Lung (tissue), 12 donors: ENCODE data around the gene LRFN5. TPM values are rescaled to one million over a fixed set of nuclear protein-coding genes. Genes with fewer than 3 reads are reported as not detected.

Source experiments
- ATAC-seq: fragments of 200-7000 bp; cut with Tn5 transposase; one replicate; pipeline ENCODE4 v1.9.1; 2020; ENCODE audit warnings: moderate number of reproducible peaks; ENCODE audit not compliant: insufficient read depth, low FRiP score
- DNase-seq, 3 donors: peaks; one replicate each; pipeline ENCODE4 v3.0.0-alpha.2; 2013 to 2017
- H3K27ac ChIP-seq, 2 donors: one replicate each; pipeline ENCODE4 v1.5.1; 2013; ENCODE audit warnings: mild to moderate bottlenecking in 2 of 2, moderate library complexity in 2 of 2, control low read depth in 1 of 2, inconsistent platforms in 1 of 2, low read depth in 1 of 2, low read length in 1 of 2
- H3K27me3 ChIP-seq, 3 donors: one replicate each; pipeline ENCODE4 v1.5.1; 2013; ENCODE audit warnings: low read length in 2 of 3; ENCODE audit not compliant: control insufficient read depth in 3 of 3, insufficient read depth in 3 of 3
- H3K36me3 ChIP-seq, 4 donors: one replicate each; pipeline ENCODE4 v1.5.1; 2013; ENCODE audit warnings: low read length in 4 of 4, mild to moderate bottlenecking in 1 of 4, moderate library complexity in 1 of 4; ENCODE audit not compliant: control insufficient read depth in 4 of 4, insufficient read depth in 4 of 4
- H3K4me1 ChIP-seq, 5 donors: one replicate each; pipeline ENCODE4 v1.5.1; 2013; ENCODE audit warnings: low read length in 5 of 5, mild to moderate bottlenecking in 2 of 5, moderate library complexity in 1 of 5; ENCODE audit not compliant: control insufficient read depth in 5 of 5, insufficient read depth in 5 of 5
- H3K4me3 ChIP-seq: one replicate; pipeline ENCODE4 v1.5.1; 2013; ENCODE audit warnings: mild to moderate bottlenecking, control low read depth, moderate library complexity
- H3K9ac ChIP-seq, 2 donors: one replicate each; pipeline ENCODE4 v1.5.1; 2013; ENCODE audit warnings: low read length in 2 of 2, control low read depth in 1 of 2; ENCODE audit not compliant: insufficient read depth in 1 of 2
- H3K9me3 ChIP-seq, 4 donors: one replicate each; pipeline ENCODE4 v1.5.1; 2013; ENCODE audit warnings: low read length in 3 of 4, mild to moderate bottlenecking in 1 of 4, moderate library complexity in 1 of 4; ENCODE audit not compliant: control insufficient read depth in 4 of 4, insufficient read depth in 3 of 4
- WGBS, 2 donors: extraction: QIAGEN DNeasy Blood & Tissue Kit; methylation state at CpG; one replicate each; pipeline ENCODE4 v1.1.7; 2013; 5-methylcytosine and 5-hydroxymethylcytosine counted together
- polyA plus RNA-seq, 2 donors: library from polyadenylated mRNA; stranded (reverse); fragments of 200-250 nt; gene quantifications; one replicate each; pipeline ENCODE4 v1.2.1, GENCODE V29; 2013
- total RNA-seq, 2 donors: library from RNA; depleted of rRNA in 1 of 2; stranded (reverse); fragments of >200 nt in 1 of 2; gene quantifications; one replicate each; pipeline ENCODE4 v1.2.1, GENCODE V29; 2014 to 2021
- TF ChIP-seq, protein P1 (sequence below): IDR thresholded peaks from 2 replicates; pipeline ENCODE4 v1.5.1; 2012; ENCODE audit warnings: mild to moderate bottlenecking; ENCODE audit errors: control extremely low read depth, extremely low read depth
- donor health status: control.
- donor health status: control.
- donor health status: Bipolar disorder and iron deficiency.
- donor health status: healthy.
- donor health status: DM: yes; HTN: yes; CAD: no.

The LRFN5 gene
- total and polyA plus RNA-seq, 4 donors = 0.40 to 12.6 (median 1.2) TPM

GRCh38 chr14:41915732-41916131, 309.1 kb downstream of the LRFN5 start:
- H3K9ac ChIP-seq = no peak overlapping the region
- DNase-seq (no peak), ATAC-seq (no peak)
- no peaks in the 10 kb centered on the region for H3K27me3 ChIP-seq
- H3K36me3 ChIP-seq = no peaks in the 10 kb centered on the region
- H3K4me3 ChIP-seq = no peak overlapping the region
- H3K4me1 ChIP-seq = no peaks in the 10 kb centered on the region
- TF ChIP-seq, protein P1, sequence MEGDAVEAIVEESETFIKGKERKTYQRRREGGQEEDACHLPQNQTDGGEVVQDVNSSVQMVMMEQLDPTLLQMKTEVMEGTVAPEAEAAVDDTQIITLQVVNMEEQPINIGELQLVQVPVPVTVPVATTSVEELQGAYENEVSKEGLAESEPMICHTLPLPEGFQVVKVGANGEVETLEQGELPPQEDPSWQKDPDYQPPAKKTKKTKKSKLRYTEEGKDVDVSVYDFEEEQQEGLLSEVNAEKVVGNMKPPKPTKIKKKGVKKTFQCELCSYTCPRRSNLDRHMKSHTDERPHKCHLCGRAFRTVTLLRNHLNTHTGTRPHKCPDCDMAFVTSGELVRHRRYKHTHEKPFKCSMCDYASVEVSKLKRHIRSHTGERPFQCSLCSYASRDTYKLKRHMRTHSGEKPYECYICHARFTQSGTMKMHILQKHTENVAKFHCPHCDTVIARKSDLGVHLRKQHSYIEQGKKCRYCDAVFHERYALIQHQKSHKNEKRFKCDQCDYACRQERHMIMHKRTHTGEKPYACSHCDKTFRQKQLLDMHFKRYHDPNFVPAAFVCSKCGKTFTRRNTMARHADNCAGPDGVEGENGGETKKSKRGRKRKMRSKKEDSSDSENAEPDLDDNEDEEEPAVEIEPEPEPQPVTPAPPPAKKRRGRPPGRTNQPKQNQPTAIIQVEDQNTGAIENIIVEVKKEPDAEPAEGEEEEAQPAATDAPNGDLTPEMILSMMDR = no peak
- H3K9me3 ChIP-seq = no peaks in the 10 kb centered on the region
- H3K27ac ChIP-seq = no peak overlapping the region

GRCh38 chr14:41916313-41916712, 309.6 kb downstream of the LRFN5 start:
- Histone ChIP-seq H3K9ac (no peak overlapping the region), H3K27ac (no peak overlapping the region), H3K4me1 (no peaks in the 10 kb centered on the region), H3K4me3 (no peak overlapping the region), H3K9me3 (no peaks in the 10 kb centered on the region), H3K27me3 (no peaks in the 10 kb centered on the region), H3K36me3 (no peaks in the 10 kb centered on the region)
- DNase-seq = no peak
- ATAC-seq = no peak
- TF ChIP-seq, protein P1 = no peak

DNA sequence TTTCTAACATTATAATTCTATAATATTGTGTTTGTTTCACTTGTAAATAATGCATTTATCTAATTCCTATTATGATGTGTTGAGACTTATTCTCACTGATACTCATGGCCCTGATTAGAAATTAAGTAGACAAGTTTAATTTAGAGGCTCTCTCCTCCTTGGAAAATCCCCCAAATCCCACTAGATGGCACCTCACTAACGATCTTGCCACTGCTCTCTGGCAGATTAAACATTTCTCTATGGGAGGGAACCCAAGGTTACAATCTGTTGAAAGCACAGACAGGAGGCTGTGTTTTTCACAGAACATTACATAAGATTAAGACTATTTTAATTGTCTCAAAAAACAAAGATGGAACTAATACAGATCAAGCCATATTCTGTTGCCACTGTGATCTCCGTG, 318.7 kb downstream of the LRFN5 start:
- Histone ChIP-seq H3K27me3 (no peaks in the 10 kb centered on the region), H3K4me1 (peaks cover 0 to 5% (median 0%) of the 10 kb centered on the region in 5 donors), H3K36me3 (no peaks in the 10 kb centered on the region), H3K27ac (no peak overlapping the region), H3K9me3 (peaks cover 0 to 3% (median 0%) of the 10 kb centered on the region in 4 donors), H3K4me3 (no peak overlapping the region), H3K9ac (no peak overlapping the region)
- DNase-seq (peak in 2 of 3 donors; percentile 66 to 69), ATAC-seq (no peak)
- TF ChIP-seq, protein P1 = no peak
- WGBS, 2 donors = 28 to 30% methylated on average over 2 of the region's 2 CpGs

GRCh38 chr14:41950428-41951151, 343.9 kb downstream of the LRFN5 start:
- no peak overlapping the region for H3K9ac ChIP-seq
- TF ChIP-seq, protein P1 = no peak
- no peak overlapping the region for H3K4me3 ChIP-seq
- no peak overlapping the region for H3K27ac ChIP-seq
- no peaks in the 10 kb centered on the region for H3K36me3 ChIP-seq
- ATAC-seq (no peak), DNase-seq (no peak)
- no peaks in the 10 kb centered on the region for H3K4me1 ChIP-seq
- no peaks in the 10 kb centered on the region for H3K9me3 ChIP-seq
- no peaks in the 10 kb centered on the region for H3K27me3 ChIP-seq
- 81 to 88% methylated on average over 7 of the region's 7 CpGs for WGBS, 2 donors
